Prostate gland (tissue), 2 donors: Measurements from ENCODE around the gene CHORDC1. TPM values are rescaled to one million over a fixed set of nuclear protein-coding genes. Genes with fewer than 3 reads are reported as not detected.
"Not testable (repeated sequence)": the region's sequence is repeated elsewhere in the genome, so short reads cannot be mapped to it uniquely, and the experiment has no call there.

Source experiments
- DNase-seq: peaks from one replicate; pipeline ENCODE4 v3.0.0-alpha.2; 2019; ENCODE audit warnings: low spot score
- H3K27ac ChIP-seq, 2 donors: fragments of 200-600 bp; sonication (generic); 2 replicates each; pipeline ENCODE4 v1.5.1; 2017 to 2019
- H3K27me3 ChIP-seq: fragments of 200-600 bp; sonication (generic); replicated peaks from 2 replicates; pipeline ENCODE4 v1.5.1; 2019; ENCODE audit not compliant: insufficient read depth
- H3K36me3 ChIP-seq, 2 donors: fragments of 200-600 bp; sonication (generic); 1 replicate in 1 of 2; 2 replicates in 1 of 2; pipeline versions ENCODE4 v1.5.1 to v1.8.1; 2017 to 2019
- H3K4me1 ChIP-seq: fragments of 200-600 bp; sonication (generic); replicated peaks from 2 replicates; pipeline ENCODE4 v1.5.1; 2019
- H3K4me3 ChIP-seq, 2 donors: fragments of 200-600 bp; sonication (generic); 2 replicates each; pipeline ENCODE4 v1.5.1; 2017 to 2019
- H3K9me3 ChIP-seq: fragments of 200-600 bp; sonication (generic); 2 replicates; pipeline ENCODE4 v1.5.1; 2017
- POLR2A ChIP-seq: fragments of 450-650 bp; IDR thresholded peaks from one replicate; pipeline ENCODE4 v1.6.1; 2016; ENCODE audit warnings: antibody characterized with exemption, mild to moderate bottlenecking
- POLR2AphosphoS5 ChIP-seq: sonication (generic); formaldehyde crosslinking; IDR thresholded peaks from one replicate; pipeline ENCODE4 v1.6.1; 2017; ENCODE audit warnings: antibody characterized with exemption
- WGBS: methylation state at CpG from one replicate; pipeline ENCODE4 v1.1.5; 2018; 5-methylcytosine and 5-hydroxymethylcytosine counted together
- intact Hi-C: fragments of 100-400 bp; cut with DNase I; formaldehyde crosslinking; loops from one replicate; pipeline ENCODE4 v1.14.2; 2022
- total RNA-seq, 2 donors: library from RNA; depleted of rRNA; stranded (reverse); fragments of >200 nt; gene quantifications; one replicate each; pipeline ENCODE4 v1.1.0, GENCODE V29; 2016
- TF ChIP-seq, protein P1 (sequence below), 4 experiments: fragments of 200-600 bp in 2 of 4; fragments of 450-650 bp in 2 of 4; sonication (generic) in 2 of 4; IDR thresholded peaks; 1 replicate in 3 of 4; 2 replicates in 1 of 4; pipeline ENCODE4 v1.5.1; 2016 to 2019; ENCODE audit warnings: antibody characterized with exemption in 4 of 4, mild to moderate bottlenecking in 2 of 4, moderate library complexity in 2 of 4

CHORDC1 gene
- total RNA-seq, 2 donors from 2014 or later, result 32.0 to 45.8 TPM

GRCh38 chr11:90168571-90168970 is 54.3 kb downstream of the CHORDC1 start:
- Histone ChIP-seq H3K36me3 (no peaks in the 10 kb centered on the region), H3K27ac (no peak overlapping the region), H3K4me1 (no peaks in the 10 kb centered on the region), H3K9me3 (no peaks in the 10 kb centered on the region), H3K27me3 (no peaks in the 10 kb centered on the region), H3K4me3 (no peak overlapping the region)
- DNase-seq, result no peak
- WGBS, result 84% methylated on average over 3 of the region's 3 CpGs
- TF ChIP-seq POLR2AphosphoS5 (no peak), POLR2A (no peak)
- TF ChIP-seq, protein P1, sequence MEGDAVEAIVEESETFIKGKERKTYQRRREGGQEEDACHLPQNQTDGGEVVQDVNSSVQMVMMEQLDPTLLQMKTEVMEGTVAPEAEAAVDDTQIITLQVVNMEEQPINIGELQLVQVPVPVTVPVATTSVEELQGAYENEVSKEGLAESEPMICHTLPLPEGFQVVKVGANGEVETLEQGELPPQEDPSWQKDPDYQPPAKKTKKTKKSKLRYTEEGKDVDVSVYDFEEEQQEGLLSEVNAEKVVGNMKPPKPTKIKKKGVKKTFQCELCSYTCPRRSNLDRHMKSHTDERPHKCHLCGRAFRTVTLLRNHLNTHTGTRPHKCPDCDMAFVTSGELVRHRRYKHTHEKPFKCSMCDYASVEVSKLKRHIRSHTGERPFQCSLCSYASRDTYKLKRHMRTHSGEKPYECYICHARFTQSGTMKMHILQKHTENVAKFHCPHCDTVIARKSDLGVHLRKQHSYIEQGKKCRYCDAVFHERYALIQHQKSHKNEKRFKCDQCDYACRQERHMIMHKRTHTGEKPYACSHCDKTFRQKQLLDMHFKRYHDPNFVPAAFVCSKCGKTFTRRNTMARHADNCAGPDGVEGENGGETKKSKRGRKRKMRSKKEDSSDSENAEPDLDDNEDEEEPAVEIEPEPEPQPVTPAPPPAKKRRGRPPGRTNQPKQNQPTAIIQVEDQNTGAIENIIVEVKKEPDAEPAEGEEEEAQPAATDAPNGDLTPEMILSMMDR (IDR thresholded peaks at IDR 0.05), result no peak
- intact Hi-C loops, result no loop called here

- H3K27ac ChIP-seq, H3K4me1 ChIP-seq, H3K27me3 ChIP-seq, H3K9me3 ChIP-seq, H3K4me3 ChIP-seq, DNase-seq, intact Hi-C loops, H3K36me3 ChIP-seq: not testable (repeated sequence)
- 84% methylated on average over 8 of the region's 8 CpGs for WGBS
These were observed 55.1 kb downstream of the CHORDC1 start for GRCh38 chr11:90167704-90168103.

DNA sequence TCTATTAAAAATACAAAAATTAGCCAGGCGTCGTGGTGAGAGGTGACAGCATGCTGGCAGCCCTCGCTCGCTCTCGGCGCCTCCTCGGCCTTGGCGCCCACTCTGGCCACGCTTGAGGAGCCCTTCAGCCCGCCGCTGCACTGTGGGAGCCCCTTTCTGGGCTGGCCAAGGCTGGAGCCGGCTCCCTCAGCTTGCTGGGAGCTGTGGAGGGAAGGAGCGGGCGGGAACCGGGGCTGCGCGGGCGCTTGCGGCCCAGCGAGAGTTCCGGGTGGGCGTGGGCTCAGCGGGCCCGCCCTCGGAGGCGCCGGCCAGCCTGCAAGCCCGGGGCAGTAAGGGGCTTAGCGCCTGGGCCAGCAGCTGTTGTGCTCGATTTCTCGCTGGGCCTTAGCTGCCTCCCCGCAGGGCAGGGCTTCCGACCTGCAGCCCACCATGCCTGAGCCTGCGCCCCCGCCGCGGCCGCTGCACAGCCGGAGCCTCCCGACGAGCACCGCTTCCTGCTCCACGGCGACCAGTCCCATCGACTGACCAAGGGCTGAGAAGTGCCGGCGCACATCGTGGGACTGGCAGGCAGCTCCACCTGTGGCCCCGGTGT is 55.8 kb downstream of the CHORDC1 start:
- H3K27ac ChIP-seq, H3K4me1 ChIP-seq, intact Hi-C loops, H3K9me3 ChIP-seq, H3K36me3 ChIP-seq, H3K27me3 ChIP-seq, DNase-seq, H3K4me3 ChIP-seq: not testable (repeated sequence)
- 96% methylated on average over 36 of the region's 49 CpGs for WGBS

Other genes starting within 250 kb of the CHORDC1 start
- under 1 TPM in 1 of 2 donors, not detected in 1; 0.34 TPM for gene TRIM49C, start 191.9 kb downstream of the CHORDC1 start, total RNA-seq
- not detected for gene UBTFL1, start 137.1 kb downstream of the CHORDC1 start, total RNA-seq
- gene NAALAD2, start 88.4 kb downstream of the CHORDC1 start, total RNA-seq, result 10 to 100 TPM in 1 of 2 donors, under 1 TPM in 1; 0.27 to 38.9 TPM